GM18951 (cell line): ENCODE results near the gene CHD2.

Experiments
- POLR2A ChIP-seq: IDR thresholded peaks from 4 replicates; pipeline ENCODE4 v1.6.1; 2011; ENCODE audit warnings: mild to moderate bottlenecking; ENCODE audit not compliant: insufficient read length, insufficient read depth; ENCODE audit errors: extremely low read depth
- in situ Hi-C: fragments of 300-500 bp; cut with MboI; formaldehyde crosslinking; loops from one replicate; pipeline ENCODE4 v1.12.0; 2022; ENCODE audit warnings: low sequenced_read_pairs, mixed read lengths, inconsistent platforms; ENCODE audit not compliant: unreplicated experiment

Gene CHD2

DNA sequence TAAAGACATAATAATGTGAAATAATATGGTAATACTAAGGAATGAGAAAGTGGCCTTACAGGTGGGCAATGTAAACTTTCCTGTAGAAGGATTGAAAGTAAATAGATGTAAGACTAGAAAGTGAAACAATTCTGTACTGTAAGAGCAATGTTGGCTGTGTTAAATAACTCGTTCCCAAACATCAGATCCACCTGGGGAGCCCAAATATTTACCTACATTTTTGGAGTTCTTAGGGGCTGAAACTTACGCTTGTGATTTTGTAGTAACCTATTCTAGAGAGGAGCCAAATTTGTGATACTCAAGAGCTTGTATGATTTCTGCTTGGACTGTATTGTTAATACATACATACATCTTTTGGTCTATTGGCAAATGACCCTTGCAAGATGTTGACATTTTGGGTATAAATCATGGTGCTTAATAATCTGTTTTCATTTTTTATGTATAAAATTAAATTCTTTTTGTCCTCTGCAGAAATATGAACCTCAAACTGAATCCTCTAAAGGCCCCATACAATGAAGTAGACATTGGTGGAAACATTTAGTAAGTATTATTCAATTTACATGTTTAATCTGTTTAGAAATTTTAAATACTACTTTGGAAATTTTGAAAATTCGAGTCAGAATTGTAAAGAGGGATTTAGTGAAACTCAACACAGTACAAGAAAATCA, 8.5 kb upstream of the CHD2 start:
- in situ Hi-C loops: no loop called here

DNA sequence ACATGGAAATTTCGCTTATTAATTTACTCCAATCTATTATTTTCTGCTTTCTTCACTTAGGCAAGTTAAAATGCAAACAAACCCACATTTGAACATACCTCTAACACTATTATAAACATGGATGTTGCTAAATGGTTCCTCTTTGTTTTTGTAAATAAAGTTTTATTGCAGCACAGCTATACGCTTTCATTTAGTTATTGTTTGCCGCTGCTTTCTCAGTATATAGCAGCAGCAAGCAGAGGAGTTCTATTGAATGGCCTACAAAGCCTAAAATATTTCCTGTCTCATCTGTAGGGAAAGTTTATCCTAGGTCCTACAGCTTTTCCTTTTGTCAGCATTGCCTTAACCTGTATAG, 7.9 kb upstream of the CHD2 start:
- in situ Hi-C loops: no loop called here
- TF ChIP-seq POLR2A: no peak

More for the DNA sequence above, 8.5 kb upstream of the CHD2 start:
- no peak for TF ChIP-seq POLR2A

DNA sequence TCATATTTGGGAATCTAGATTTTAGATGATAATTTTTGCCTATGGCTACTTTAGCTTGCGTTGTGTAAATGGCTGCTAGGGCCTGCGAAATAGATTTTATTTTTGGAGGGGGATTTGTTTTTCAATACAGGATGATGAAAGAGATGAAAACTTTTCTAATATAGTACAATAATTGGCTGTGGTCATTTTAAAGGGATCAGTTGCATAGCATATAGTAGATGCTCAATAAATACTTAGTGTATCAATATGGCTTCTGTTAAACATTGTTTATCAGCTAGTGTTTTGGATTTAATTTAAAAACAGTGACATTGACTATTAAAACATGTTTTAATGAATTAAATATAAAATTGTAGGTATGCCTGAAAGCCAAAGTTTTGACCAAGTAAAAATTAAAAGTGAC, 6.9 kb upstream of the CHD2 start:
- in situ Hi-C loops: no loop called here

DNA sequence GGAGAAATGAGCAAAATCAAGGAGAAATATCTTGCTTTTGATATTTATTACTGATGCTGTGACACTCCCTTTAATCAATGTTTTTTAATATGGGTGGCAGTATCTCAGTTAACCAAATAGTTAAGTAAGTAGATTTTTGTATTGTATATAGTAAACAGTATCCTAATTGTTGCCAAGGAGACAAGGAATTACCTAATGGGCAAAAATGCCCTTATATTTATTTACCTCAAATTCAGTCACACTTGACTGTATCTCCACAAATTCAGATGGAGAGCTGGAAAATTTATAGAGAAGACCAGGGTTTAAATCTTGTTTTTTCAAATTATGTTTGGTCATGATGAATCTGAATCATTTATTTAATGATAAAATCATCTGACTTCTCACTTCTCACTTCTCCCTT, 3.6 kb upstream of the CHD2 start:
- in situ Hi-C loops: no loop called here

More for the DNA sequence above, 6.9 kb upstream of the CHD2 start:
- no peak for TF ChIP-seq POLR2A

DNA sequence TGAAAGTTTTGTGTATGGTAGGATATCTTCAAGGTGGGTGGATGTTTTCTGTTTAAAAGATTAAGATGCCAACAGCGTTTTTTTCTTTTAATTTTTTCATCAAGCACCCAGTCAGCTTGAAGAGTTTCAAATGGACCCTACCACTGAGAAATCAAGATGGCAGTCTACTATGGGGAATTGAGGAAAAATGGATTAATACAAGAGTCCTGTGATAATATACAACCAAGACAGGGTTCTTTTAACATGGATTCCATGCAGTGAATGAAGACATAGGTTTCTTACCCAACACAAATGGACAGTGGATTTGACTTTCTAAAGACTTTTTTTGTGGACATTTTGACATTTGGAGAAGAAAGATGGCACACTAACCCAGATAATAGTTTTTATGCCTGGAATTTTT, 2.5 kb upstream of the CHD2 start:
- no peak for TF ChIP-seq POLR2A
- in situ Hi-C loops: no loop called here

More for the DNA sequence above, 3.6 kb upstream of the CHD2 start:
- no peak for TF ChIP-seq POLR2A

DNA sequence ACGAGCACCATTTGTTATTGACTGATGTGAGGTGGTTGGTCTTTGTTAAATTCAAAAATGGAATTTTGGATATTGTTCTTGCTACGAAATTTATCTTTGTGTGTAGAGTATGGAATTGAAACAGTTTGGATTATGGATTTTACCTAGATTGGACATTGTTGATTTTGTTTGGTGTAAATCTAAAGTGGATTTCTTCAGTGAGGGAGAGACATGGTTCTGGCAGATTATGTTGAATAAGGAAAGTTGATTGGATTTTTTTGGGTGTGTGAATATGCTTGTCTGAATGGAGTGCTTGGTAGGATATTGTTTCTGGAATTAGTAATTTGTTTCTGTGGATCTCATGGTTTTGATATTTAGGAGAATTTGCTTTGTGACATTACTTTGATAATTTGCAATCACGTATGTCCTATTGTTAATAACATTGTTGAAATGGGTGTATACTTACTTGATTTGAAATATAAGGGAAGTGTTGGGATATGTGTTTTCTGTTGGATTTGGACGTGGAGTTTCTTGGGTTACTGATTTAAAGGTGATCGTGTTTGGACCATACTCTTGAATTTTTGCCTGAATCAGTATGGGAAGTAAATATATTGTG, 1.0 kb upstream of the CHD2 start:
- in situ Hi-C loops: no loop called here
- TF ChIP-seq POLR2A: no peak

DNA sequence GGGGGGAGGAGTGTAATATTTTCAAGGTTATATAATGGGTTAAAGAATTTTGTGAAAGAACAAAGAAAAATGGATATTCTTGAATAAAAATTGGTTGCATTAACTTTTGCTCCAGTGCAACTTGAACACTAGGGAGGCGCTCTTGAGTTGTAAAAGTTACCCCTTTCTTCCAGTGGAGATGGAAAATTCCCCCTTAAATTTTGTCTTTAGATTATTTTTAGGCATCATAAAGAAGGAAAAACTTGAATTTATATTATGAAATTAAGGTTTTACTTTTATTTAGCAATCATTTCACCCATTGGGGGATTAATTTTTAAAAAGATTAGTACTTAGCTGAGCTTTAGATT, 550 bp upstream of the CHD2 start:
- no peak for TF ChIP-seq POLR2A

DNA sequence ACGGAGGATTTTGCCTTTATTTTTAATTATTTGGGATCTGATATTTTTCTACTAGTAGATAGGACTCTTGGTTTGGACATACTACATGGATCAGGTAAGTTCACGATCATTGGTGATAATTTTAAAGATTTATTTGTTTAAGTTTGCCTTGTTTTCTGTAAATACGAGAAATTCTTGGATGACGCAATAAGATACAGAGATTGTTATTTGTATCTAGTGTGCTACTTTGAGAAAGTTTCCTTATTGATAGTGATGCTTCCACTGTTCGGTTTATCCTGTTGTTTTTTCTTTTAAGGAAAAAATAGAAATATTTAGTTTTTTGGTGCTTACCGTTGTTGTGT, 577 bp downstream of the CHD2 start:
- in situ Hi-C loops: no loop called here
- no peak for TF ChIP-seq POLR2A

More for the DNA sequence above, 550 bp upstream of the CHD2 start:
- in situ Hi-C loops: no loop called here

DNA sequence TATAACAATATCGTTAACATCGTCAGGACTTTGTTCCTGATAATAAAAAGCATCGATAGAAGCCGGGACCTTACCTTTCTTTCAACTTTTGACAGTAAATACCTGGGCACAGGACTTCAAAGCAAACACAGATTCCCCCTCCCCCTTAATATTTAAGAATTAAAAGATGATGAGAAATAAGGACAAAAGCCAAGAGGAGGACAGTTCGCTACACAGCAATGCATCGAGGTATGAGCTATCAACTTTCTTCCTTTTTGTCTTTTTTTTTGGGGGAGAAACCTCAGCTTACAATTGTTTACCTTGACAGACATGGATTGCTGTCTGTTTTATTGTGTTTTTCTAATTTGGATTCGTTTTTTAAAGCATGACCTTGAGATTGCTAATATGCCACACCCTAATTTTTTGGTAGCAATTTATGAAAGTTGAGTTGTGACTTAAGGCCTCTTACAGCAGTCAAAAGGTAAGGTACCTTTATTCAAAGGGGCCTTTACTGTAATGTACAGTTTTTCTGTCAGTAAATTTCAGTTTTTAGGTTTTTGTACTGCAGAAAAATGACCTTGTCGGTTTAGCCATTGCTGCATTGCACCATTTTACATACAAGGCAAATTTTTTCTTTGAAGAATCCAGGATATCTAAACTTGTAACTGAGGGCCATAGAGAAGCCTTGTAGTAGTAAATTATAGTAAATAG, 1.1 kb downstream of the CHD2 start:
- in situ Hi-C loops: no loop called here
- TF ChIP-seq POLR2A: no peak

DNA sequence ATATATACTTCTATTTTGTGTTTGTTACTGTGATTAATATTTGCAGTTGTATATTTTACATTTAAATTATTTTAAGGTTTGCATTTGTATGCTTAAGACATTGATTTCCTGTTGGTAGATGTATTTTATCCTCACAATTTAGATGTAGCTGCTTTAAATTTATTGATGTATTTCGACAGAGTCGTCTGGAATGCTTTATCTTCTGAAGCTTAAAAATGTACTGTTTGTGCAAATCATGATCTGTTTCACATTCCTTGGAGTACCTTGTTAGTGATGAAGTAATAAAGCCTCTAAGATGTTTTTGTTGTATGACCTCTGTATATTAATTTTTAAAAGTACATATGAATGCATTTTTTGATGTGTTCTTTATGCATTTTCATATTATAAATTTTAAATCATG, 1.9 kb downstream of the CHD2 start:
- in situ Hi-C loops: no loop called here
- no peak for TF ChIP-seq POLR2A

DNA sequence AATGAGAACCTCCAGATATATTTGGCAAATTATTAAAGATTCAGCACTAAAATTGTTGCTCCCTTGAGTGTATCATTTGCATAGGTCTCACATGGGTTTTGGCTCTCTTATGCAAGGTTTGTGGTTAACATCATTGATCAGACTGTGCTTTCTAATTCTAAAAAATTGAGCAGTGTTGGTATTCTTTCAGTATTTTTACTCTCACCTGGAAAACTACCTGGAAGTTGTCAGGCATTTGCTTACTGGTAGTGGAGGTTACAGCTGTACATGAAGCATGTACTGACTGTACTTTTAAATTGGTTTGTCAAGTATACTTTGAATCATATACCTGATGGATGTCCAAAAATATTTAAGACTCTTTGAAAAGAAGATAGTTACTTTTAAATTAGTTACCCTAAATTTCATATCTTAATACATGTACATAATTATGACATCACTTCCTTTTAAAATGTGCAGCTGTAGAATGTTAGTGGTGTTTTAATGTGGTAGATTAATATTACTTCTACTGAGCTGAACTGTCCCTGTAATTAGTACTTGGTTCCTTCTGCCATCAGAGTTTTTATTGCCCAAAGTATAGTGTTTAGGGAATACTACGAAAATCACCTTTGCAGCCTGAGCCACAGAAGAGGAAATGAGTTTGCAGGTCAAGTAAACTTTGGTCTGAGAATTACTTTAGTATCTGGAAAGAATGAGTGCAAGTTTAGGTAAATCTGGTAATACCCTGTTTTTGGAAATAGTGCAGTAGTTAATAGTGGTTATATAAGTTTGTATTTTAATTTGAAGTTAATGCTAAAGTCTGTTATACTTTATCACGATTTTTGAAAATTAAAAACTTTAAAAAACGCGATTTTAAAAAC, 2.8 kb downstream of the CHD2 start:
- TF ChIP-seq POLR2A: no peak
- in situ Hi-C loops: no loop called here

DNA sequence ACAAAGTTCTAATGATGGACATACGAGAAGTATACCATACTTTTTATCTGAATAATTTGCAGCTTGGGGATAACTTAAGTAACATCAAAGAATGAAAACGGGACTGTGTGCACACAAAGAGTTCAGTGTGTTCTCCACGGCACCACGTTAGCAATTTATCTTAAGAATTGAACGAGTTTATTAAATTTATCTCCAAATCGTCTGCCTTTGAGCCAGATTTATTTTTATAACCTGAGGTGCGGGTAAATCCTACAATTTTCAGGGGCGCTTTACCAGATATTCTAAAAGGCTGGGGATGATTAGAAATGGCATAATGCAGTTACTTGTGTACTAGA, 3.5 kb downstream of the CHD2 start:
- no peak for TF ChIP-seq POLR2A
- in situ Hi-C loops: no loop called here

DNA sequence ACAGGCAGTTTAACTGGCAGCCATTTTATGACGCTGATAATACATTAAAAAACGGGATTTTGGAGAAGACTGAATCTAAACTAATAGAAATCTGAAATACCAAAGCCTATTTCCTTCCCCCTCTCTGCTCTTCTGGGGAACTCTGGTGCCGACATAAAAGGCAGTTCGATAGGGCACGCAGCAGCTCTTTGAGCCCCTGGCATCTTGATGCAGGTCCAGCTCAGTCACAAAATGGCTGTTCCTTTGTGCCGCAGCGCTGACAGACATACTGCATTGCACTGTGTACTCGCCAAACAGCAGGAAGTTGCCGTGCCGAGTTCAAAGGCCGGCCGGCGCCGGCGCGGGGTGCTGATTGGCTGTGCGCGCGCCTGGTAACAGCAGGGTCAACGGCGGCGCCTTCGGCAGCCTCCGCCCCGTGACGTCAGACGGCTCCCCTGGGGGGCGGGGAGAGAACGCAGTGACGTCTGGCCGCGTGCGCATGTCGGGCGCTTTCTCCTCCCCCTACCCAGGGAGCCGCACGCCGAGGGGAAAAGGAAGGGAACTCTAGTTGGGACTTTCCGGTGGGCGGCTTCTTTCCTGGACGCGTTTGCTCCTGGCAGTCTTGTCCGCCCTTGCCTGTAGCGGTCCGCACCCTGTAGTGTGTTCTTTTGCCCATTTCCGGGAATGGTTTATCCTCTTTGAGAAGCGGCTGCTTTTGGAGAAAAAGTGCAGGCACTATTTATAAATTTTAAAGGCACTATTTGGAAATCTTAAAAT, 4.0 kb downstream of the CHD2 start:
- in situ Hi-C loops: no loop called here
- peak; percentile 85 for TF ChIP-seq POLR2A
